Uterus (tissue), 2 donors: ENCODE measurements around the gene VWA3B.

Experiments
- POLR2A ChIP-seq, 2 donors: fragments of 450-650 bp; IDR thresholded peaks; one replicate each; pipeline ENCODE4 v1.6.1; 2016; ENCODE audit warnings: antibody characterized with exemption in 2 of 2, mild to moderate bottlenecking in 1 of 2, moderate library complexity in 1 of 2
- TF ChIP-seq, protein P1 (sequence below), 4 experiments: fragments of 200-600 bp in 2 of 4; fragments of 450-650 bp in 2 of 4; sonication (generic) in 2 of 4; IDR thresholded peaks; one replicate each; pipeline ENCODE4 v1.5.1; 2016 to 2019; ENCODE audit warnings: antibody characterized with exemption in 4 of 4, mild to moderate bottlenecking in 2 of 4, moderate library complexity in 1 of 4

- TF ChIP-seq, protein P1, sequence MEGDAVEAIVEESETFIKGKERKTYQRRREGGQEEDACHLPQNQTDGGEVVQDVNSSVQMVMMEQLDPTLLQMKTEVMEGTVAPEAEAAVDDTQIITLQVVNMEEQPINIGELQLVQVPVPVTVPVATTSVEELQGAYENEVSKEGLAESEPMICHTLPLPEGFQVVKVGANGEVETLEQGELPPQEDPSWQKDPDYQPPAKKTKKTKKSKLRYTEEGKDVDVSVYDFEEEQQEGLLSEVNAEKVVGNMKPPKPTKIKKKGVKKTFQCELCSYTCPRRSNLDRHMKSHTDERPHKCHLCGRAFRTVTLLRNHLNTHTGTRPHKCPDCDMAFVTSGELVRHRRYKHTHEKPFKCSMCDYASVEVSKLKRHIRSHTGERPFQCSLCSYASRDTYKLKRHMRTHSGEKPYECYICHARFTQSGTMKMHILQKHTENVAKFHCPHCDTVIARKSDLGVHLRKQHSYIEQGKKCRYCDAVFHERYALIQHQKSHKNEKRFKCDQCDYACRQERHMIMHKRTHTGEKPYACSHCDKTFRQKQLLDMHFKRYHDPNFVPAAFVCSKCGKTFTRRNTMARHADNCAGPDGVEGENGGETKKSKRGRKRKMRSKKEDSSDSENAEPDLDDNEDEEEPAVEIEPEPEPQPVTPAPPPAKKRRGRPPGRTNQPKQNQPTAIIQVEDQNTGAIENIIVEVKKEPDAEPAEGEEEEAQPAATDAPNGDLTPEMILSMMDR (IDR thresholded peaks at IDR 0.05): no peak
- TF ChIP-seq POLR2A (IDR thresholded peaks at IDR 0.05): no peak
Observed at GRCh38 chr2:98164256-98164655, 77.3 kb downstream of the VWA3B start.
